Psoas muscle (tissue), 8 donors: Measurements from ENCODE around the gene BAK1. TPM values are rescaled to one million over a fixed set of nuclear protein-coding genes. Genes with fewer than 3 reads are reported as not detected.

Source experiments
- ATAC-seq, 4 donors: fragments of 200-7000 bp; cut with Tn5 transposase; one replicate each; pipeline ENCODE4 v1.9.1; 2020; ENCODE audit warnings: moderate library complexity in 3 of 4, mild to moderate bottlenecking in 2 of 4
- DNase-seq, 2 donors: peaks; one replicate each; pipeline ENCODE4 v3.0.0-alpha.2; 2020
- H3K27ac ChIP-seq: fragments of 200-600 bp; one replicate; pipeline ENCODE4 v1.8.0; 2022
- H3K27me3 ChIP-seq, 3 donors: fragments of 200-600 bp in 1 of 3; one replicate each; pipeline versions ENCODE4 v1.6.1 to v1.8.0; 2013 to 2022; ENCODE audit warnings: low read length in 2 of 3, mild to moderate bottlenecking in 2 of 3, moderate library complexity in 1 of 3; ENCODE audit not compliant: insufficient read depth in 3 of 3
- H3K36me3 ChIP-seq, 2 donors: fragments of 200-600 bp in 1 of 2; one replicate each; pipeline versions ENCODE4 v1.6.1 to v1.8.0; 2013 to 2022; ENCODE audit warnings: low read depth in 1 of 2, mild to moderate bottlenecking in 1 of 2, moderate library complexity in 1 of 2; ENCODE audit not compliant: insufficient read depth in 1 of 2
- H3K4me1 ChIP-seq: fragments of 200-600 bp; one replicate; pipeline ENCODE4 v1.8.0; 2022
- H3K4me3 ChIP-seq: fragments of 200-600 bp; one replicate; pipeline ENCODE4 v1.8.0; 2022; ENCODE audit warnings: mild to moderate bottlenecking
- H3K9me3 ChIP-seq: fragments of 200-600 bp; one replicate; pipeline ENCODE4 v1.8.0; 2022
- WGBS, 3 donors: extraction: QIAGEN DNeasy Blood & Tissue Kit; methylation state at CpG; one replicate each; pipeline versions ENCODE4 v1.1.6 to v1.1.7; 2013; 5-methylcytosine and 5-hydroxymethylcytosine counted together
- intact Hi-C, 2 donors: fragments of 100-400 bp; cut with DNase I; formaldehyde crosslinking; loops; one replicate each; pipeline versions ENCODE4 v1.11.0 to v1.14.2; 2022
- polyA plus RNA-seq, 3 donors: library from polyadenylated mRNA; stranded (reverse); fragments of 200-250 nt; gene quantifications; one replicate each; pipeline ENCODE4 v1.2.3, GENCODE V29; 2013
- total RNA-seq, 4 donors: library from RNA; stranded (reverse); fragmentation: NEBNext Ultra II Directional in 2 of 4; extraction: Animal tissue kit (Norgen Biotek cat#: 25700) in 2 of 4; gene quantifications; one replicate each; pipeline versions ENCODE4 v1.2.1 to v1.2.4, GENCODE V29; 2021 to 2023
- TF ChIP-seq, protein P1 (sequence below): fragments of 200-600 bp; IDR thresholded peaks from one replicate; pipeline ENCODE4 v1.8.0; 2022; ENCODE audit warnings: antibody characterized with exemption
- donor health status: healthy with polysubstance abuse.
- donor health status: DM: no; HTN: no; CAD: no; lungs with moderate emphysema.
- donor health status: Bipolar disorder and iron deficiency.
- donor health status: healthy.
- donor health status: DM: yes; HTN: yes; CAD: no.
- donor health status: DM: no; HTN: no; CAD: no.
- donor health status: DM: no; HTN: no; CAD: no.
- donor health status: DM: yes; HTN: yes; CAD: no.

Gene BAK1
- total and polyA plus RNA-seq, 7 donors = 10.3 to 55.9 (median 19.8) TPM

DNA sequence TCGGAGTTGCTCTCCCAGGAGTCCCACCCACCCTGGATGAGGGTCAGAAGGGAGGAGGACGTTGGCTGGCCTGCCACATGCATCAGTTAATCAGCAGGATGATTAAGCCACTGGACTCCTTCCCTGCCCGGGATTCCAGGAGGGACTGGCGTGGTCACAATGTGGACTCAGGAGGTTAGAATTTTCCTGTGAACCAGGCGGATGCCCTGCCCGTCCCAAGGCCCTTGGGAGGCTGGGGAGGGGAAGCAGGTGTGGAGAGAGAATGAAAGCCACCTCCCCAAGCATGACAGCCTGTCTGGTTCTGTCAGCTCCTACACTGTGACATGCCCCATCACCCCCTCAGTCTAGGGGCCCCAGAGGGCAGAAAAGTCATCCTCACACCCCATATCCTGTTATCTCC is 29.5 kb upstream of the BAK1 start:
- no peaks in the 10 kb centered on the region for H3K36me3 ChIP-seq
- peak overlapping the region; percentile 36 for H3K27ac ChIP-seq
- no peaks in the 10 kb centered on the region for H3K9me3 ChIP-seq
- DNase-seq = peak; percentile 75 to 81
- H3K4me1 ChIP-seq = peaks cover 21% of the 10 kb centered on the region
- ATAC-seq = peak; percentile 63 to 83 (median 82)
- TF ChIP-seq, protein P1, sequence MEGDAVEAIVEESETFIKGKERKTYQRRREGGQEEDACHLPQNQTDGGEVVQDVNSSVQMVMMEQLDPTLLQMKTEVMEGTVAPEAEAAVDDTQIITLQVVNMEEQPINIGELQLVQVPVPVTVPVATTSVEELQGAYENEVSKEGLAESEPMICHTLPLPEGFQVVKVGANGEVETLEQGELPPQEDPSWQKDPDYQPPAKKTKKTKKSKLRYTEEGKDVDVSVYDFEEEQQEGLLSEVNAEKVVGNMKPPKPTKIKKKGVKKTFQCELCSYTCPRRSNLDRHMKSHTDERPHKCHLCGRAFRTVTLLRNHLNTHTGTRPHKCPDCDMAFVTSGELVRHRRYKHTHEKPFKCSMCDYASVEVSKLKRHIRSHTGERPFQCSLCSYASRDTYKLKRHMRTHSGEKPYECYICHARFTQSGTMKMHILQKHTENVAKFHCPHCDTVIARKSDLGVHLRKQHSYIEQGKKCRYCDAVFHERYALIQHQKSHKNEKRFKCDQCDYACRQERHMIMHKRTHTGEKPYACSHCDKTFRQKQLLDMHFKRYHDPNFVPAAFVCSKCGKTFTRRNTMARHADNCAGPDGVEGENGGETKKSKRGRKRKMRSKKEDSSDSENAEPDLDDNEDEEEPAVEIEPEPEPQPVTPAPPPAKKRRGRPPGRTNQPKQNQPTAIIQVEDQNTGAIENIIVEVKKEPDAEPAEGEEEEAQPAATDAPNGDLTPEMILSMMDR = no peak
- no peak overlapping the region for H3K4me3 ChIP-seq
- WGBS, 3 donors = 20 to 31% (median 31%) methylated on average over 6 of the region's 6 CpGs
- H3K27me3 ChIP-seq = no peaks in the 10 kb centered on the region
- intact Hi-C loops = no loop called here

DNA sequence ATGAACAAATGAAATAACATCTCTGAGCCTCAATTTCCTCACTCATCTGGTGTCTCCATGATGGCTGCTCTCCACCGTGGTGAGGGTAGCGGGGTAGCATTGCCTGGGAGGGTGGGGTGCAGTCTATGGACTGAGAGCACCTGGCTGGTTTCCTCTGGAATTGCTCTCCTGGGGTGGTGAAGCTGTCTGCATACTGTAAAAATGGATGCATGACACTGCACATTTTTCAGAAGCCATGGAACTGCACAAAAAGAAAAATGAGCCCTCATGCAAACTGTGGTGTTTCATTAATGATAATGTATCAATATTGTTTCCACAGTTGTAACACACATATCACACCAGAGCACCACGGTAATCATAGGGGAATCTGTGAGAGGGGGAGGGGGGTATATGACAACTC is 28.9 kb upstream of the BAK1 start:
- H3K9me3 ChIP-seq = no peaks in the 10 kb centered on the region
- TF ChIP-seq, protein P1 = no peak
- H3K27ac ChIP-seq = no peak overlapping the region
- H3K4me3 ChIP-seq = no peak overlapping the region
- DNase-seq (no peak), ATAC-seq (no peak)
- peaks cover 21% of the 10 kb centered on the region for H3K4me1 ChIP-seq
- intact Hi-C loops = no loop called here
- no peaks in the 10 kb centered on the region for H3K27me3 ChIP-seq
- WGBS, 3 donors = 46 to 60% (median 60%) methylated on average over 3 of the region's 3 CpGs
- H3K36me3 ChIP-seq = no peaks in the 10 kb centered on the region

DNA sequence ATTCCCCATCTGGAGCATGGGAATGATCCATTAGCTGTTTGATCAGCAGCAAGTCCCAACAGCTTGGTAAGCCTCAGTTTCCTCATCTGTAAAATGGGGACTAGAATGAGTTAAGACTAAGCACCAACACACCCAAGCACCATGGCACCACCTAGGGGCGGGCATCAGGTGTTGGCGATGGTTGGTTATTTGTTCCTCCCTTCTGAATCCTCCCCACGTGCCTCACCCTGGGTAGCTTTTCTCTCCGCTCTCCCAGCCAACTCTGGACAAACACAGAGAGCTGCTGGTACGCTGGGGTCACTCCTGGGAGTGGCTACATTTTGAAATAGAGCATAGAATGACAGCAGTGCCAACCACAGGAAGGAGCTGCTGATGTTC is 27.7 kb upstream of the BAK1 start:
- intact Hi-C loops = no loop called here
- no peak overlapping the region for H3K4me3 ChIP-seq
- H3K9me3 ChIP-seq = no peaks in the 10 kb centered on the region
- H3K4me1 ChIP-seq = peaks cover 21% of the 10 kb centered on the region
- 59 to 64% (median 61%) methylated on average over 5 of the region's 5 CpGs for WGBS, 3 donors
- TF ChIP-seq, protein P1 = peak; percentile 30
- no peaks in the 10 kb centered on the region for H3K27me3 ChIP-seq
- H3K36me3 ChIP-seq = no peaks in the 10 kb centered on the region
- peak; percentile 59 to 83 (median 80) for ATAC-seq
- no peak overlapping the region for H3K27ac ChIP-seq
- peak in 1 of 2 donors; percentile 54 for DNase-seq

DNA sequence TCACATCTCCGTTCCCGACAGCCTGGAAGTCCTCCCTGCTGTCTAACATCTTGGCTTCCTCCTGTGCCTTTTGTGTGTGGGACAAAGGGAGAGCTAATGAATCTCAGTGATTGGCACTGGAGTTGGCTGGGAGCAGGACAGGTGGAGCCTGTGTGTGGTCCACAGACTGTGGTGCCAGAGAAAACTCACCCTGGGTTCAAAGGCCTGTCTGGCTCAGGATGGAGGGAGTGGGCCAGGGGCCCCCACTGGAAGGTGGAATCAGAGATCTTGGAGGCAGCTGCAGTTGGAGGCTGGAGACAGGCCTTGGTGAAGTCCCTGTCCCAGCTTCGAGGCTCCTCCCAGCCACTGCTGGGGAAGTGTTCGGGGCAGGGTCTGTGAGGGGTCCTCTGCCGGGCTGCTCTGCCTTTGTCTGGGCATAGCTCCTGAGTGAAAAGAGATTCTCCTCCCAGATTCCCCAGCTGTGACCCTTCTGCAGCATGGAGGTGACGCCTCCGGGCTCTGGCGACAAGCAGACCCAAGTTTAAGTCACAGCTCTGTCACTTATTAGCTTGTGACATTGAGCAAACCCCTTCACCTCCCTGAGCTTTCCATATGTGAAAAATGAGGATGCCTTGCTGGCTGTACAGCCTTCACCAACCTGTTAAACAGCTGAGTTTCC is 27.2 kb upstream of the BAK1 start:
- TF ChIP-seq, protein P1 = no peak
- Histone ChIP-seq H3K27me3 (no peaks in the 10 kb centered on the region), H3K9me3 (no peaks in the 10 kb centered on the region), H3K4me1 (peaks cover 21% of the 10 kb centered on the region), H3K4me3 (no peak overlapping the region), H3K36me3 (no peaks in the 10 kb centered on the region), H3K27ac (no peak overlapping the region)
- 66 to 78% (median 71%) methylated on average over 8 of the region's 8 CpGs for WGBS, 3 donors
- ATAC-seq (no peak), DNase-seq (no peak)
- intact Hi-C loops = no loop called here

DNA sequence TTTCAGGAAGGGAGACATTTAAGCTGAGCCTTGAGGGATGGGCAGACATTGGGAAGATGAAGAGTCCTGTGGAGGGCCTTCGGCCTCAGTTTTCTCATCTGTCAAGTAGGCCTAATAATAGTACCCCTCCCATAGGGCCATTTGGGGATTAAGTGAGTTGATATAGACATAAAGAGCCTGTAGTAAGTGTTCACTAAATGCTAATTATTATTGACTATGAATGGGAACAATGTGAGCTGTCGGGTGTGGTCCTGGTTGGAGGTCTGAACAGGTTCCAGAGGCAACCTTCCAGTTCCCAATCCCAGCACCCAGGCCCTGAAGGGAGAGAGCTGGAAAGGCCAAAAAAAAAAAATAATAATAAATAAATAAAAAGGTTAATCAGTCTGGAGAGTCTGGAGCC is 26.6 kb upstream of the BAK1 start:
- intact Hi-C loops = no loop called here
- ATAC-seq = no peak
- H3K4me3 ChIP-seq = no peak overlapping the region
- WGBS, 3 donors = 89 to 95% (median 90%) methylated on average over 2 of the region's 2 CpGs
- H3K9me3 ChIP-seq = no peaks in the 10 kb centered on the region
- no peaks in the 10 kb centered on the region for H3K36me3 ChIP-seq
- no peaks in the 10 kb centered on the region for H3K27me3 ChIP-seq
- H3K4me1 ChIP-seq = peaks cover 24% of the 10 kb centered on the region
- DNase-seq = no peak
- TF ChIP-seq, protein P1 = no peak
- H3K27ac ChIP-seq = no peak overlapping the region
